ENCODE data around the gene SLC5A5. TPM values are rescaled to one million over a fixed set of nuclear protein-coding genes. Genes with fewer than 3 reads are reported as not detected.

Gene SLC5A5
- total and polyA plus RNA-seq, 2 of the 8 experiments (the other 6 are each of a cell fraction or from before 2014, with no cell fraction given) = 1.5 to 1.8 TPM

- TF ChIP-seq TAF1 (IDR thresholded peaks at IDR 0.05; ENCODE audit: low read depth, low read length) (no peak), EP300 (IDR thresholded peaks at IDR 0.05; ENCODE audit: borderline replicate concordance in 1 of 2, low read depth in 2 of 2, low read length in 2 of 2) (no peak), BRCA1 (IDR thresholded peaks at IDR 0.05; ENCODE audit: low read depth, low read length) (no peak)
Observed at GRCh38 chr19:17840019-17840418, 31.7 kb upstream of the SLC5A5 start (continued).
